Adrenal gland (tissue), 5 donors: ENCODE data around the gene TGIF1.
A peak's percentile ranks its signal among the peaks of the same experiment; 100 is the strongest.

Experiments used
- POLR2A ChIP-seq, 2 donors: fragments of 450-650 bp; IDR thresholded peaks; one replicate each; pipeline ENCODE4 v1.6.1; 2017; ENCODE audit warnings: antibody characterized with exemption in 2 of 2, mild to moderate bottlenecking in 2 of 2, moderate library complexity in 1 of 2
- TF ChIP-seq, protein P1 (sequence below), 6 experiments: fragments of 450-650 bp in 4 of 6; fragments of 200-600 bp in 2 of 6; sonication (generic) in 1 of 6; IDR thresholded peaks; 1 replicate in 5 of 6; 2 replicates in 1 of 6; pipeline versions ENCODE4 v1.5.1 to v1.8.0; 2016 to 2021; ENCODE audit warnings: antibody characterized with exemption in 6 of 6, mild to moderate bottlenecking in 2 of 6, moderate library complexity in 1 of 6
- donor health status: DM: no; HTN: no; CAD: no.

DNA sequence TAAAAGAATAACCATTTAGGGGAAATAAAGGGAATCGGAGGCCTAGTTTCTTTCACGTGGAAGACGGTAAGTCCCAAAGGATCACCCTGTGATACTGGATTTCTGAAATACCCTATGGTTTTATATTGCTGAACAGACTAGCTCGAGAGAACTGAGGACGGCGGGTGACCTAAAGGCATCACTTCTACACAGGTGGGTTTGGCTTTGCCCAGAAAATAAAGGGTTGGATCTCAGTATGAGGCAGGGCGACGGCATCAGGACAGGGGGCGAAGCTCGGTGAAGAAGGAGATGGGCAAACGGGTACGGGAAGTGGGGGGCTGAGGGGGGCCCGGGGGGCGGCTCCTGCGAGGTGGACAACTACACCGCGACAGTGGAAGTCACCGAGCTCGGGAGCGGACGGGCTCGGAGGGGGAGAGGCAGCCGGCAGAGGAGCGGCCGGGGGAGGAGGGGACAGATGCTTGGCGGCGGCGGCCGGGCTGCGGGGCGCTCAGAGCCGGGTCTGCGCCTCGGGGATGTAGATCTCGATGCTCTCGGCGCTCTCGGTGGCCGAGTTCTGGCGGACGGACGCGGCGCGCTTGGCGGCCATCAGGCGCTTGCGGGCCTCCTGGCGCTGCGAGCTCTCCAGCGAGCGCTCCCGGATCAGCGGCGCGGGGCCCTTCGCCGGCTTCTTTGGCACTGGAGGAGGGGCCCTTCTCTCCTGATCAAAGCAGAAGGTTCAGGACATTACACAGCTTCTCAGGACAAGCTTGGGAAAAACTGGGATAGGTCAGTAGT, 48.9 kb downstream of the TGIF1 start:
- TF ChIP-seq, protein P1, sequence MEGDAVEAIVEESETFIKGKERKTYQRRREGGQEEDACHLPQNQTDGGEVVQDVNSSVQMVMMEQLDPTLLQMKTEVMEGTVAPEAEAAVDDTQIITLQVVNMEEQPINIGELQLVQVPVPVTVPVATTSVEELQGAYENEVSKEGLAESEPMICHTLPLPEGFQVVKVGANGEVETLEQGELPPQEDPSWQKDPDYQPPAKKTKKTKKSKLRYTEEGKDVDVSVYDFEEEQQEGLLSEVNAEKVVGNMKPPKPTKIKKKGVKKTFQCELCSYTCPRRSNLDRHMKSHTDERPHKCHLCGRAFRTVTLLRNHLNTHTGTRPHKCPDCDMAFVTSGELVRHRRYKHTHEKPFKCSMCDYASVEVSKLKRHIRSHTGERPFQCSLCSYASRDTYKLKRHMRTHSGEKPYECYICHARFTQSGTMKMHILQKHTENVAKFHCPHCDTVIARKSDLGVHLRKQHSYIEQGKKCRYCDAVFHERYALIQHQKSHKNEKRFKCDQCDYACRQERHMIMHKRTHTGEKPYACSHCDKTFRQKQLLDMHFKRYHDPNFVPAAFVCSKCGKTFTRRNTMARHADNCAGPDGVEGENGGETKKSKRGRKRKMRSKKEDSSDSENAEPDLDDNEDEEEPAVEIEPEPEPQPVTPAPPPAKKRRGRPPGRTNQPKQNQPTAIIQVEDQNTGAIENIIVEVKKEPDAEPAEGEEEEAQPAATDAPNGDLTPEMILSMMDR (IDR thresholded peaks at IDR 0.05): no peak
- peak in 1 of 2 donors; percentile 34 for TF ChIP-seq POLR2A (IDR thresholded peaks at IDR 0.05)
